ENCODE measurements around the gene ELK1. TPM values are rescaled to one million over a fixed set of nuclear protein-coding genes. Genes with fewer than 3 reads are reported as not detected.

The ELK1 gene
- total and polyA plus RNA-seq, 2 of the 4 experiments (the other 2 are of a cell fraction): 10.0 to 24.3 TPM

DNA sequence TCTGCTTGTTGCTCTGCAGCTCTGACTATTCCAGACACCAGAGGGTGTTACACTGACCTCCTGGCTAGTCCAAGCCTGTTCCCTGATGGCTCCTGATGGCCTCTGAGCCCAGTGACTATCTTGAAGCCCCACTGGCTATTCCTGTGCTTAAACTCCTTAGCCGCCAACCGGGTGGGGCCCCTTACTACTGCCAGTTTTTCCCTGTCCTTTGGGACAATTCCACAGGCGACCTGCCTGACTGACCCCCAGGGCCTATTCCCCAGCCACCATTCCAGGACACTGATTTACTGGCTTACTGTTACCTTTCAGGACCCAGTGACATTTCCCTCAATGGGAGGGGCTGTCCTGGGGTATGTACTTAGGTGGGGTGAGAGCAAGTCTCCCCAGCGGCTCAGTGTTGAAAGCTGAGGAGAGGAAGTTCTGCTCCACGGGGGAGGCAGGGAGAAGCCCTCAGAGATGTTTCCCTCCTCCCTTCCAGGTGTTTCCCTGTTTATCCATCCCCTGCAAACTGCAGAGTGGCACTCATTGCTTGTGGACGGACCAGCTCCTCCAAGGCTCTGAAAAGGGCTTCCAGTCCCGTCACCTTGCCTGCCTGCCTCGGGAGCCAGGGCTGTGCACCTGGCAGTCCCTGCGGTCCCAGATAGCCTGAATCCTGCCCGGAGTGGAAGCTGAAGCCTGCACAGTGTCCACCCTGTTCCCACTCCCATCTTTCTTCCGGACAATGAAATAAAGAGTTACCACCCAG lies 64.1 kb downstream of the ELK1 start:
- H2AK9ac ChIP-seq (replicated peaks; ENCODE audit: low read depth, low read length, poor library complexity): no peak overlapping the region
- H3K18ac ChIP-seq (ENCODE audit: low read depth, low read length): no peak overlapping the region
- H3K23ac ChIP-seq (ENCODE audit: low read depth, low read length): no peak overlapping the region
- intact Hi-C loops (cut with micrococcal nuclease) (loop anchor here (5.0 kb wide), 1 partner anchor 56 kb away; no protein-coding TSS in a partner anchor), dilution Hi-C loops (cut with HindIII; ENCODE audit: low sequenced_read_pairs, unreplicated experiment) (no loop called here), in situ Hi-C loops (cut with MboI; ENCODE audit: low sequenced_read_pairs) (no loop called here)
- no TSS peak for BruUV-seq (replicated peaks)
- no peak overlapping the region for H2BK20ac ChIP-seq (ENCODE audit: low read depth, low read length)
- peaks cover 30% of the 10 kb centered on the region for H4K20me1 ChIP-seq (ENCODE audit: insufficient read depth, low read length)
- H3K27ac ChIP-seq (ENCODE audit: insufficient read depth, low read length): no peak overlapping the region
- no peak overlapping the region for H2BK15ac ChIP-seq (ENCODE audit: low read depth, low read length)
- no peaks in the 10 kb centered on the region for H3K9me1 ChIP-seq (ENCODE audit: insufficient read depth, low read length)
- POLR2A ChIA-PET (ENCODE audit: unreplicated experiment): no interaction called here
- H2BK5ac ChIP-seq (ENCODE audit: low read depth, low read length, poor library complexity, severe bottlenecking): no peak overlapping the region
- no peak overlapping the region for H3K4me3 ChIP-seq (ENCODE audit: insufficient read depth, low read depth, low read length)
- peak overlapping the region; percentile 6; the same call in 1 of the 2 replicates for H3K4me2 ChIP-seq (ENCODE audit: low read depth, low read length)
- peaks cover 8% of the 10 kb centered on the region for H3K4me1 ChIP-seq (ENCODE audit: control insufficient read depth, insufficient read depth, low read length)
- peaks cover 3 to 30% of the 10 kb centered on the region in 2 experiments; a peak in 2 of 4 replicates for H3K79me1 ChIP-seq (ENCODE audit: low read depth in 1 of 2, low read length in 2 of 2)
- CTCF ChIA-PET: no interaction called here
- H3K36me3 ChIP-seq (ENCODE audit: control insufficient read depth, insufficient read depth, low read length): peaks cover 23% of the 10 kb centered on the region
- TF ChIP-seq, protein P1, sequence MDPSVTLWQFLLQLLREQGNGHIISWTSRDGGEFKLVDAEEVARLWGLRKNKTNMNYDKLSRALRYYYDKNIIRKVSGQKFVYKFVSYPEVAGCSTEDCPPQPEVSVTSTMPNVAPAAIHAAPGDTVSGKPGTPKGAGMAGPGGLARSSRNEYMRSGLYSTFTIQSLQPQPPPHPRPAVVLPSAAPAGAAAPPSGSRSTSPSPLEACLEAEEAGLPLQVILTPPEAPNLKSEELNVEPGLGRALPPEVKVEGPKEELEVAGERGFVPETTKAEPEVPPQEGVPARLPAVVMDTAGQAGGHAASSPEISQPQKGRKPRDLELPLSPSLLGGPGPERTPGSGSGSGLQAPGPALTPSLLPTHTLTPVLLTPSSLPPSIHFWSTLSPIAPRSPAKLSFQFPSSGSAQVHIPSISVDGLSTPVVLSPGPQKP (IDR thresholded peaks at IDR 0.05; ENCODE audit: borderline replicate concordance, low read depth, low read length): no peak
- no peak for TF ChIP-seq CEBPB (IDR thresholded peaks at IDR 0.05; ENCODE audit: low read depth, low read length)
- TF ChIP-seq FOS (IDR thresholded peaks at IDR 0.05; ENCODE audit: low read depth, low read length): no peak
- no peak for TF ChIP-seq MXI1 (IDR thresholded peaks at IDR 0.05; ENCODE audit: borderline replicate concordance, low read depth, low read length)
- TF ChIP-seq, protein P2, sequence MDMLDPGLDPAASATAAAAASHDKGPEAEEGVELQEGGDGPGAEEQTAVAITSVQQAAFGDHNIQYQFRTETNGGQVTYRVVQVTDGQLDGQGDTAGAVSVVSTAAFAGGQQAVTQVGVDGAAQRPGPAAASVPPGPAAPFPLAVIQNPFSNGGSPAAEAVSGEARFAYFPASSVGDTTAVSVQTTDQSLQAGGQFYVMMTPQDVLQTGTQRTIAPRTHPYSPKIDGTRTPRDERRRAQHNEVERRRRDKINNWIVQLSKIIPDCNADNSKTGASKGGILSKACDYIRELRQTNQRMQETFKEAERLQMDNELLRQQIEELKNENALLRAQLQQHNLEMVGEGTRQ (IDR thresholded peaks at IDR 0.05; ENCODE audit: low read depth, low read length): no peak
- TF ChIP-seq POLR2A (IDR thresholded peaks at IDR 0.05; ENCODE audit: low read depth, low read length): no peak
- TF ChIP-seq BHLHE40 (IDR thresholded peaks at IDR 0.05; ENCODE audit: low read depth, low read length): no peak
- no peak for TF ChIP-seq CHD1 (IDR thresholded peaks at IDR 0.05; ENCODE audit: low read depth, low read length)
- TF ChIP-seq, protein P3, sequence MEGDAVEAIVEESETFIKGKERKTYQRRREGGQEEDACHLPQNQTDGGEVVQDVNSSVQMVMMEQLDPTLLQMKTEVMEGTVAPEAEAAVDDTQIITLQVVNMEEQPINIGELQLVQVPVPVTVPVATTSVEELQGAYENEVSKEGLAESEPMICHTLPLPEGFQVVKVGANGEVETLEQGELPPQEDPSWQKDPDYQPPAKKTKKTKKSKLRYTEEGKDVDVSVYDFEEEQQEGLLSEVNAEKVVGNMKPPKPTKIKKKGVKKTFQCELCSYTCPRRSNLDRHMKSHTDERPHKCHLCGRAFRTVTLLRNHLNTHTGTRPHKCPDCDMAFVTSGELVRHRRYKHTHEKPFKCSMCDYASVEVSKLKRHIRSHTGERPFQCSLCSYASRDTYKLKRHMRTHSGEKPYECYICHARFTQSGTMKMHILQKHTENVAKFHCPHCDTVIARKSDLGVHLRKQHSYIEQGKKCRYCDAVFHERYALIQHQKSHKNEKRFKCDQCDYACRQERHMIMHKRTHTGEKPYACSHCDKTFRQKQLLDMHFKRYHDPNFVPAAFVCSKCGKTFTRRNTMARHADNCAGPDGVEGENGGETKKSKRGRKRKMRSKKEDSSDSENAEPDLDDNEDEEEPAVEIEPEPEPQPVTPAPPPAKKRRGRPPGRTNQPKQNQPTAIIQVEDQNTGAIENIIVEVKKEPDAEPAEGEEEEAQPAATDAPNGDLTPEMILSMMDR (conservative IDR thresholded peaks at IDR 0.05; ENCODE audit: low read depth, low read length): no peak
- no peak for TF ChIP-seq RAD21 (IDR thresholded peaks at IDR 0.05; ENCODE audit: low read length)
- no peak for TF ChIP-seq MAFK (IDR thresholded peaks at IDR 0.05; ENCODE audit: low read depth, low read length)
- no peak for TF ChIP-seq RCOR1 (IDR thresholded peaks at IDR 0.05; ENCODE audit: insufficient replicate concordance, low read length)
- TF ChIP-seq SMC3 (IDR thresholded peaks at IDR 0.05; ENCODE audit: low read depth, low read length): no peak
- no peak for TF ChIP-seq MAZ (IDR thresholded peaks at IDR 0.05; ENCODE audit: borderline replicate concordance, low read depth, low read length)
- H3K4ac ChIP-seq (ENCODE audit: low read depth, low read length): no peak overlapping the region
- H2AK5ac ChIP-seq (ENCODE audit: low read depth, low read length): no peak overlapping the region
- 57% methylated on average over 1 of the region's 11 CpGs; no CpG with 5 or more reads in 1 of the 2 experiments for WGBS, 2 experiments (ENCODE audit: extremely low coverage in 2 of 2, insufficient read length in 1 of 2)
- no peak overlapping the region; the same call in 1 of the 2 replicates for H3K9ac ChIP-seq (ENCODE audit: low read depth, low read length)
- H2AFZ ChIP-seq (replicated peaks; ENCODE audit: low read length, poor library complexity): no peak overlapping the region
- no peak overlapping the region for H3K56ac ChIP-seq (ENCODE audit: extremely low read depth, insufficient read depth, low read length)
- no peak overlapping the region for H4K8ac ChIP-seq (ENCODE audit: low read depth in 2 of 2, low read length in 2 of 2)
- H3K27me3 ChIP-seq (ENCODE audit: control insufficient read depth, insufficient read depth, low read length): no peaks in the 10 kb centered on the region
- H3K9me3 ChIP-seq (ENCODE audit: control insufficient read depth, insufficient read depth, low read length): no peaks in the 10 kb centered on the region
- no peak overlapping the region for H3K14ac ChIP-seq (replicated peaks; ENCODE audit: low read depth, low read length)
- ATAC-seq (ENCODE audit: low read depth): no peak
- no peak overlapping the region for H4K5ac ChIP-seq (ENCODE audit: low read depth, low read length)
- no peak overlapping the region for H4K91ac ChIP-seq (ENCODE audit: insufficient read depth, low read depth, low read length)
- DNase-seq: no peak
- no peak overlapping the region for H2BK120ac ChIP-seq (ENCODE audit: low read depth, low read length)

All from IMR-90 (cell line).